Activated CD4-positive, alpha-beta T cell treated with anti-CD3 and anti-CD28 coated beads, Interleukin-2, amount 50 U/mL, for 48 hours (primary cell): ENCODE measurements around the gene CCIN.
"Not testable (repeated sequence)": the region's sequence is repeated elsewhere in the genome, so short reads cannot be mapped to it uniquely, and the experiment has no call there.

Source experiments
- DNase-seq, 2 experiments: peaks; one replicate each; pipeline ENCODE4 v3.0.0-alpha.2; 2020

CCIN gene

DNA sequence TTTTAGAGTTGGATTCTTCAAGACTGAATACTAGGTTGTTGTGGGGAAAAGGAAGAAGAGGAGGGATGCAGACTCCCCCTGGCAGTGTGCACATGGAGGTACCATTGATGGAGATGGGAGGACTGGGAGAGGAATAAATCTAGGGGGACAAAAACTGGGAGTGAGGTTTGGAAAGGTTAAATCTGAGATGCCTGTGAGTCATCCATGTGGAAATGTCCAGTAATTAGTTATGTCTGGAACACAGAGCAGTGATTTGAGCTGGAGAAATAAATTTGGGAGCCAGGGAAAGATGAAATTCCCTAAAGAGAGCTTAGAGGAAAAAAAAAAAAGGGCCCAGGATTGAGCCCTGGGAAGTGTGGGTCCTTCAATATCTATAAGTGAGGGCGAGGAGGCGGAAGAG lies 8.0 kb upstream of the CCIN start:
- no peak for DNase-seq

DNA sequence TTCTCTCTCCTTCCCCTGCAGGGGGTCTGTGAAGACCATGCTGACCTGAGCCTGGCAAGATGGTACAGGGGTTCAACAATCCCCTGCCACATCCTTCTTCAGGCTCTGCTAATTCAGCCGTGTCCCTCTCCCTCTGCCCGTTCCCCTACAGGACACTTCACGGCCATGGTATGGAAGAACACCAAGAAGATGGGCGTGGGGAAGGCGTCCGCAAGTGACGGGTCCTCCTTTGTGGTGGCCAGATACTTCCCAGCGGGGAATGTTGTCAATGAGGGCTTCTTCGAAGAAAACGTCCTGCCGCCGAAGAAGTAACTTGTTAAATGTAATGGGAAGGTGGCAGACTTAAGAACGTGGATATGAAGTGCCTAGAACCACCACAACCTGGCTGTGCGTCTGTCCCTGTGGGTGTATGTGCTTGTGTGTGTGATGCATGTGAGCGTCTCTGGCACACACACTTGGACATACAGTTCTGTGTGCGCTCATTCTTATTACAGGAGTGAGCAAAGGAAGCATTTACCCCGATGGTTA lies 6.9 kb upstream of the CCIN start:
- no peak for DNase-seq

DNA sequence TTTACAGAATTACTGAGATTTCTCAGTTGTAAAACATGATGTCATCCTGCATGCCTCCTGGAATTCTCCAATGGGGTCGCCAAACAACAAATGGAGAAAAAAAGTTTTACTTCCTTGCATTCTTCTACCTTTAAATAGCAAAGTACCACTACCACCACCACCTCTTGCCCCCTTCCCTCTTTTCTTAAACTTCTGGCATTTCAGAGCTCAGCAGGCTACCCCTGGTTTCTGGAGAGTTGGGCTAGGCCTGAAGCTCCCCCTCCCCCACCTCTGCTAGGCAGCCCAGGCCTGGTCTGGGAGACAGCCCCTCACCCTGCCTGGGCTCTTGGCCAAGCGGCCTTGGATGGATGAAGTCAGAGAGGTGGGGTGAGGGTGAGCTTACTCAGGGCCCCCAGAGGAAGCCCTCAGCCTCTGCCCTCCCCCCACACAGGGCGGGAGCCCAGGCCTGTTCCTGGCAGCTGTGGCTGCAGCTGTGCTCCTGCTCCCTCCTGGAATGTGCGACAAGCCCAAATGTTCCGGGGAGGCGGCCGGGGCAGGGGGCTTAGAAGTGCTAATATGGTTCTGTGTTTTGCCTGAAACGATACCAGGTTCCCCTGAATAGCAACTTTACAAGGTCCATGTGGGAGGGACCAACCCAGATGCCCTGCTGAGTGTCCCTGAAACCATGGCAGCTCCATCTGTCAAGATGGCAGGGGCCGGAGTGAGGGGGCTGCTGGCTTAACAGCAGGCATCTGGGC lies 6.0 kb upstream of the CCIN start:
- no peak for DNase-seq

DNA sequence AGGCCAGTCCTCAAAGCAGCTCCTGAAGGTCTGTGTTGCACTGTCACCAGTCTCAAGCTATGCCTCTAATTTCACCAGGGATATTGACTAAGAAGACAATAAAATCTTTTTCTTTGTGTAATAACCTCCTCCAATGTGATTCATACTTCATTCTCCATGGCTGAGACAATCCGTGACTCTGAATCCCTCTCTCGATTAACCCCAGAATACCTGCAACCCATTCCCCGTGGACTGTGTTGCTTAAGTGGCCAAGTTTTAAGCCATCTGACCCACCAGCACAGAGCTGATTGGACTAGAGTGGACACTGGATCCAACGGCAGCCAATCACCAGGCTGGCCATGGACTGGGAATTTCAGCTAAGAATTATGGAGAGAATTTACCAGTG lies 5.4 kb upstream of the CCIN start:
- no peak for DNase-seq

DNA sequence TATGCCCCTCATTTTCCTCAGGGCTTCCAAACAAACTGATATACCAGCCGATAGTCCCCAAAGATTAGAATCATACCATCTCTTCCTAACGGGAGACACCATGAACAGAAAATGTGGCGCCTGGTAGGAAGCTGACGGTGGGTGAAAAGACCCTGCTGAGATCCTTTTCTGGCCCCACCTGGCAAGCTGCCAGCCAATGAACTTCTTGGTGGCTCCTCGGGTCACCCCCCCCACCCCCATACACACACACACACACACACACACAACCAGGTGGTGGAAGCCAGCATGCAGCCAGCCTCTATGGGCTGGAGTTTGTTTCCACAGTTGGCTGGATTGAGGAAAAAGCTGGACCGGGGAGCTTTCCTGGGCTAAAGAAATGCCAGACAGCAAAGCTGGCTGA lies 4.8 kb upstream of the CCIN start:
- DNase-seq: no peak

DNA sequence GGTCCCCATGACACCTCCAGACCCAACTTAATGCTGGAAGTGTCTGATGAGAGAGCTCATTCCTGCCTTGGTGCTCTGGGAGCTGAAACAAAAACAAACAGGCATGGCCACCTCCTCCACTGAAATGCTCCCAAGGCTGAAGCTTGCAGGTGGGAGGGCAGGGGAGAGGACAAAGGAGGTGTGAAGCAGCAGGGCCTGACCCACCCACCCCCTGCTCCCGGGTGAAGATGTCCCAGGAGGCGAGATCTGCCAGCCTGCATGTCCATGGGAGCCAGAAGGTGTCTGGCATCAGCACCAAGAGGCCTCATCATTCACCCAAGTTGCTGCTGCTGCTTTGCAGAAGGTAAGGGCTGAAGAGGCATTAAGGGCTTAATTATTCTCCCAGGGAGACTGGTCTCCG lies 4.2 kb upstream of the CCIN start:
- DNase-seq: no peak

DNA sequence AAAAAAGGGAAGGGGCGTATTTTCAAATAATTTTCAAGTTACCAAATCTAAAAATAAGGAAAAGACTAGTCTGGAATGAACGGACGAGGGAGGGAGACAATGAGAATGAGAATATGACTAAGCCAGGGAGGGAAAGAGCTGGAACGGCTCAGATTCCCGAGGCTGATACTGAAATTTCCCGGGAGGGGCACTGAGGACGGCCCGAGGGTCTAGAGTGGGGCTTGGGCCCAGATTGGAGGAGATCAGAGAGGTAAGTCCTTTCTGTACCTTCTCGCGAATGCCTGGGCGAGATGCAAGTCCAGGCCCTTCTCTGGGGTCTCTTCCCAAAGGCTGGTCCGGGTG lies 3.4 kb upstream of the CCIN start:
- no peak for DNase-seq

DNA sequence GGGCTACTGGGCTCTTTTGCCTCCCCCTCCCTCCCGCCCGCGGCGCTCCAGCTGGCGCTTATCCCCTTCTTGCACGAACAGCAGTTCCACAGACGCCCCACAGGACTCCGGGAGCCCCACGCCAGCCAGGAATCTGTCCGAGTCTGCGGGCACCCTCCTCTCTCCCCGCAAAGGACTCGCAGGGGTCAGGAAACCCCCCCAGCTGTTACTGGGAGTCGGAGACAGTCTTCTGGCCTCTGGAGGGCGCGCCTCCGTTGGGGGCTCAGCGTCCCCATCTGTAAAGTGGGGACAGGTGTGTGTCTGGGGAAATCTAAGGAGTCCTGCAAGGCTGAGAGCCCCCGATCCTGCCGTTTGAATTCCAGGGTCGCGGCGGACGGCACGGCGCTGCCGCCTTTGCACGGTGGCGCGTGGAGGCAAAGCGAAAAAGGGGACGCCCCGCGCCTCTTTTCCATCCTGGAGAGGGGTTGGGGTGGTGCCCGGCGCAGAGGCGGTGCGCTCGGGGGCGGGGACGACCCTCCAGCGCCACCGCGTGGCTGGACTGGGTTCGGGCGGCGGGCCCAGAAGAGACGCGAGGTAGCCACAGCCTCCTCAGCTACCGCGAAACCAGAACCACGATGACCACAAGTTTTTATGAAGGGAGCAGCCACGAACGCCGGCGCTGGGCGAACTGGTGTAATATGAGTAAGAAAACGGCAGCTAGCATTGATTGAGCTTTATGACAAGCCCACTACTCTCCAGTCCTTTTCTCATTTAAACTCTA lies 2.8 kb upstream of the CCIN start:
- DNase-seq: peak; percentile 83 to 88

DNA sequence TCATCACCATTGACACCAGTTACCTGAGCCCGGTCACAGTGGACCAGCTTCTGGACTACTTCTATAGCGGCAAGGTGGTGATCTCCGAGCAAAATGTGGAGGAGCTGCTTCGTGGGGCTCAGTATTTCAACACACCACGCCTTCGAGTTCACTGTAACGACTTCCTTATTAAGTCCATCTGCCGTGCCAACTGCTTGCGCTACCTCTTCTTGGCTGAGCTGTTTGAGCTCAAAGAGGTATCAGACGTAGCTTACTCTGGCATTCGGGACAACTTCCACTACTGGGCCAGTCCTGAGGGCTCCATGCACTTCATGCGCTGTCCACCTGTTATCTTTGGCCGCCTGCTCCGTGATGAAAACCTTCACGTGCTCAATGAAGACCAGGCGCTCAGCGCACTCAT lies 520 bp downstream of the CCIN start:
- no peak for DNase-seq

DNA sequence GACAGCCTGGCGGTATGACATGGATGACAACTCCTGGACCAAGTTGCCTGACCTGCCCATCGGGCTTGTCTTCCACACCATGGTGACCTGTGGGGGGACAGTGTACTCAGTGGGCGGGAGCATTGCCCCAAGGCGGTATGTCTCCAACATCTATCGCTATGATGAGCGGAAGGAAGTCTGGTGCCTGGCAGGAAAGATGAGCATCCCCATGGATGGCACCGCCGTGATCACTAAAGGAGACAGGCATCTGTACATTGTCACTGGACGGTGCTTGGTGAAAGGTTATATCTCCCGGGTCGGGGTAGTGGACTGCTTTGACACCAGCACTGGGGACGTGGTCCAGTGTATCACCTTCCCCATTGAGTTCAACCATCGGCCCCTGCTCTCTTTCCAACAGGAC lies 1.3 kb downstream of the CCIN start:
- DNase-seq: no peak

DNA sequence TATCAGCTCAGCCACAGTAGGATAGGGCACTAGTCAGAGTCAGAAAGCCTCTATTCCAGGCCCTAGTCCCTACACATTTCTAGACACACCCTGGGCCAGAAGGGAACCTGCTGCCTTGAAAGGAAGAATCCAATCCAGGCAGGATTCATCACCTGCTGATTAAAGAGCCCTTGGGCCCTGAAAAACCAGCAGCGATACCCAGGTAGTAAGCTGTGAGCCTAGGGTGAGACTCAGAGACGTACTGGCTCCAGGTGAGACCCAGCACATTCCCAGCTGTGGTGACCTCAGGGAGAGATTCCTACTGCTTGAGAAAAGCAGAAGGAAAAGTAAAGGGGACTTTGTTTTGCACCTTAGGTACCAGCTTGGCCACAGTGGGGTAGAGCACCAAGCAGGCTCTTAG lies 4.7 kb downstream of the CCIN start:
- no peak for DNase-seq

DNA sequence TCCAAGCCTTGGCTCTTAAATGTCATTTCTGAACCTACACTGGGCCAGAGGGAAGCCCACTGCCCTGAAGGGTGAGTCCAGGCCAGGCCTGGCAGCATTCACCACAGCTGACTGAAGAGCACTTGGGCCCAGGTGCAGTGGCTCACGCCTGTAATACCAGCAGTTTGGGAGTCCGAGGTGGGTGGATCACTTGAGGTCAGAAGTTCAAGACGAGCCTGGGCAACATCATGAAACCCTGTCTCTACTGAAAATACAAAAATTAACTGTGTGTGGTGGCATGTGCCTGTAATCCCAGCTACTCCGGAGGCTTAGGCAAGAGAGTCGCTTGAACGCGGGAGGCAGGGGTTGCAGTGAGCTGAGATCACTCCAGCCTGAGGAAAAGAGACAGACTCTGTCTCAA lies 5.1 kb downstream of the CCIN start:
- no peak for DNase-seq

DNA sequence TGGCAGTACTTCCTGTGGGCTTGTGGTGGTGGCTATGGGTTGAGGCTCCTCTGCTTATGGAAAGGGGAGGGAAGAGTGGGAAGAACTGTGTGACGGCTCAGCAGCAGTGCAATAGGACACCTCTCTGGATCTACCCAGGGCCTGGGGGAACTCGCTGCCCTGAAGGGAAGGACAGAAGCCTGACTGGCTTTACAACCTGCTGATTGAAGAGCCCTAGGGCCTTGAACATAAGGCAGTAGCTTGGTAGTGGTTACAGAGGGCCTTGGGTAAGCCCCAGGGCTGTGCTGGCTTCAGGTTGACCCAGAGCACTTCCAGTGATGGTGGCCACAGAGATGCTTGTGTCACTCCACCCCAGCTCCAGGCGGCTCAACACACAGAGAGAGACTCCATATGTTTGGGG lies 5.5 kb downstream of the CCIN start:
- DNase-seq: no peak

DNA sequence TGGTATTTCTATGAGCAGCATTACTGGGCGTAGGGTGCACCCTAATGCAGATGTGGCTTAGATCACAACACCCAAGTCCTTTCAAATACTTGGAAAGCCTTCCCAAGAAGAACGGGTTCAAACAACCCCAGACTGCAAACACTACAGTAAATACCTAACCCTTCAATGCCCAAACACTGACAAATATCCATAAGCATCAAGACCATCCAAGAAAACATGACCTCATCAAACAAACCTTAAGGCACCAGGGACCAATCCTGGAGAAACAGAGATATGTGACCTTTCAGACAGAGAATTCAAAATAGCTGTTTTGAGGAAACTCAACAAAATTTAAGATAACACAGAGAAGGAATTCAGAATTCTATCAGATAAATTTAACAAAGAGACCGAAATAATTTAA lies 6.0 kb downstream of the CCIN start:
- DNase-seq: not testable (repeated sequence)

DNA sequence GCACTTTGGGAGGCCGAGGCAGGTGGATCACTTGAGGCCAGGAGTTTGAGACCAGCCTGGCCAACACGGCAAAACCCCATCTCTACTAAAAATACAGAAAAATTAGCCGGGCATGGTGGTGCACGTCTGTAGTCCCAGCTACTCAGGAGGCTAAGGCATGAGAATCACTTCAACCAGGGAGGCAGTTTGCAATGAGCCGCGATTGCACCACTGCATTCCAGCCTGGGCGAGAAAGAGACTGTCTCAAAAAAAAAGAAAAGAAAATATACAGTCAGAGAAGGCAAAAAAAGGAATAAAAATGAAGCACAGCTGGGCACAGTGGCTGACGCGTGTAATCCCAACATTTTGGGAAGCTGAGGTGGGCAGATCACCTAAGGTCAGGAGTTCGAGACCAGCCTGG lies 7.3 kb downstream of the CCIN start:
- not testable (repeated sequence) for DNase-seq

DNA sequence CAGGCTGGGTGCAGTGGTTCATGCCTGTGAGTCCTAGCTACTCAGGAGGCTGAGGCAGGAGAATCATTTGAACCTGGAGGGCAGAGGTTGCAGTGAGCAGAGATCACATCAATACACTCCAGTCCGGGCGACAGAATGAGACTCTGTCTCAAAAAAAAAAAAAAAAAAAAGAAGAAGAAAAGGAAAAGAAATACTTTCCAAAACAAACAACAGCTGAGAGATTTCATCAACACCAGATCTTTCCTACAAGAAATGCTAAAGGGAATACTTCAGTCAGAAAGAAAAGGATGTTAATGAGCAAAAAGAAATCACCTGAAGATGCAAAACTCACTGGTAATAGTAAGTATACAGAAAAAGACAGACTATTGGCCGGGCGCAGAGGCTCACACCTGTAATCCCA lies 8.4 kb downstream of the CCIN start:
- DNase-seq: no peak

DNA sequence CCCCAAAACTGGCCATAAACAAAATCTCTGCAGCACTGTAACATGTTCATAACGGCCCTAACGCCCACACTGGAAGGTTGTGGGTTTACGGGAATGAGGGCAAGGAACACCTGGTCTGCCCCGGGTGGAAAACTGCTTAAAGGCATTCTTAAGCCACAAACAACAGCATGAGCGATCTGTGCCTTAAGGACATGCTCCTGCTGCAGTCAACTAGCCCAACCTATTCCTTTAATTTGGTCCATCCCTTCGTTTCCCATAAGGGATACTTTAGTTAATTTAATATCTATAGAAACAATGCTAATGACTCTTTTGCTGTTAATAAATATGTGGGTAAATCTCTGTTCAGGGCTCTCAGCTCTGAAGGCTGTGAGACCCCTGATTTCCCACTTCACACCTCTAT lies 11.1 kb downstream of the CCIN start:
- DNase-seq: not testable (repeated sequence)

DNA sequence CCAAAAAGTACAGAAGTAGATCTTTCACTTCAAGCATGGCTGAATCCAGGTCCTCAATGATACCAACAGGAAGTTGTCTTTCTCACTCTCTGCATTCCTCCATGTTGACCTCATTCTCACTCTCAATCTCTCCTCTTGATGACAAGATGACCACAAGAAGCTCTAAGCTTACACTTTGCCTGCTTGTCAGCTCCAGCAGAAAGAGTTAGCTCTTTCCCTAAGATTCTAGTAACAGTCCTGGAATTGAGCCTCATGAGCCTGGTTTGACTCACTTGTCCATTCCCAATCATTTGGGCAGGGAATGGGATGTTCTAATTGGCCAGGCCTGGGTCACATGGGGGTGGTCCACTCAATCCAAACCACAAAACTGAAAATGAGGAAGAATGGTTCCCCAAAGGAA lies 18.2 kb downstream of the CCIN start:
- DNase-seq: no peak

DNA sequence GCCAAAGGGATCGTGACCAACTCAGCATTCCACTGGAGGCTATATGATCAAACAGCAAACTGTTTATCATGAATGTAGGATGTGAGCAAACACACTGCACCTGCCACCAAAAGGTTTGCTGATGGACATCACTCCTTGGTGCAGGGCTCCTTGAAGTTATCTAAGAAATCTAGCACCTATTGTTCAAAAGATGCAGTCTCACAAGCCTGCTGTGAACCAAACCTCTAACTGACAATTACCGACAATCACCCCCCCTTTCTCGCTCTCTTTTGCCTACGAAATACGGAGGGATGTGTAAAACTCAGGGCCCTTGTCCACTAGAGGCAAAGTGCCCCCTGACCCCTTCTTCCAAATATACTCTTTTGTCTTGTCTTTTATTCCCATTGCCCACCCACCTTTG lies 19.0 kb downstream of the CCIN start:
- DNase-seq: no peak

DNA sequence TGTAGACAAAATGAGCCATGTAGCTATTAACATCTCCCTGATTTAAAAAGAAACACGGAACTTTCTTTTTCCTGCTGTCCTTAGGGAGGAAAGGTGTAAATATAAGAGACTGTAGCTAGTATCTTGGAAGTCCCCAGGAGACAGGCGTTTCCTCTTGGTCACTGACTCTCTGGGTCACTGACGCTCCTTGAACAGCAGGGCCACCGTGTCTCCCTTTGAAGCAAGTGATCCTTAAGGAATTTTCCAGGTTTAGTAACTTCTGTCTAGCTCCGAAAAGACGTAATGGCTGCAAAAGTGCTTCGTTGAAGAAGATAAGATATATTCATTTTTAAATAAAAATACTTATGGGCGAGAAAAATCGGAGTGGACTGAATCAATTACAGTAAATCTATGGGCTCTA lies 20.8 kb downstream of the CCIN start:
- no peak for DNase-seq

DNA sequence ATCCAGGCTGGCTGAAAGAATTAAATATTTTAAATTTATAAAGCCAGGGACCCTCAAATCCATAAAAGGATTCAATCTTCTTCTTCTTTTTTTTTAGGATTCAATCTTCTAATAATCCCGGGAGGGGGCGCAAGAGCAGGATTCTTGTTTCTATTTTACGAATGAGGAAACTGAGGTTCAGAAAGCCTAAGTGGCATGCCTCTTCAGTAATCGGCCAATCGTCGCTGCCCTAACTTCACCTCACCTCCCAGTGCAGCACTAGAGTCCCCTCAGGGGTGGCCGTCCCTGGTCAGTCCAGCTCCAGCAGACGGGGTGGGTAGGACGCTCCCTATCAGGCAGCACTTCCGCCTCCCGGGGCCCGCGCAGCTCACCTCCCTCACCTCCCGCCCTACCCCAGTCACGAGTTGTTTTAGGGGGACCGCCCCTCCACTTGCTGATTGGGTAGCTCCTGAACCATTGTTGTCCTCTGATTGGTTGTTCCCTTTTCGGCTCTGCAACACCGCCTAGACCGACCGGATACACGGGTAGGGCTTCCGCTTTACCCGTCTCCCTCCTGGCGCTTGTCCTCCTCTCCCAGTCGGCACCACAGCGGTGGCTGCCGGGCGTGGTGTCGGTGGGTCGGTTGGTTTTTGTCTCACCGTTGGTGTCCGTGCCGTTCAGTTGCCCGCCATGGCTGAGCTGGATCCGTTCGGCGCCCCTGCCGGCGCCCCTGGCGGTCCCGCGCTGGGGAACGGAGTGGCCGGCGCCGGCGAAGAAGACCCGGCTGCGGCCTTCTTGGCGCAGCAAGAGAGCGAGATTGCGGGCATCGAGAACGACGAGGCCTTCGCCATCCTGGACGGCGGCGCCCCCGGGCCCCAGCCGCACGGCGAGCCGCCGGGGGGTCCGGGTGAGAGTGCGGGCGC lies 21.5 kb downstream of the CCIN start, which contains the start of gene CLTA:
TSS of gene CLTA (plus strand) at position 534 of the 902 bp plus-strand sequence. CDS start at position 670, 136 bp downstream.
- peak; percentile 92 to 95 for DNase-seq

DNA sequence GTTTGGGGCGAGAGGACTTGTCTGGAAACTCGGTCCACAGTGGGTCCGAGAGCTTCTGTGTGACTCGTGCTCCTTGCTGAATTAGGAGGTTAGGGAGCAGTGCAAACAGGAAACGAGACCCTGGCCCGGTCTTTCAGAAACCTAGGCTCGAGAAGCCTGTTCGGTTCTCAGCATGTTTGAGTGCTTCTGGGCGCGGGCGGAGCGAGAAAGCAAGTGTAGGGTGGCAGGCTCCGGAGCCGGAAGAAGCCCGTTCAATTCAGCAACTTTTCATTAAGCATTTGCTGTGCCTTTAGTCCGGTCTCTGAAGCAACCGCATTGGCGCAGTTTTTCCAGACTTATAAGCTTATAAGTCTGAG lies 22.1 kb downstream of the CCIN start:
- peak; percentile 45 to 53 for DNase-seq

DNA sequence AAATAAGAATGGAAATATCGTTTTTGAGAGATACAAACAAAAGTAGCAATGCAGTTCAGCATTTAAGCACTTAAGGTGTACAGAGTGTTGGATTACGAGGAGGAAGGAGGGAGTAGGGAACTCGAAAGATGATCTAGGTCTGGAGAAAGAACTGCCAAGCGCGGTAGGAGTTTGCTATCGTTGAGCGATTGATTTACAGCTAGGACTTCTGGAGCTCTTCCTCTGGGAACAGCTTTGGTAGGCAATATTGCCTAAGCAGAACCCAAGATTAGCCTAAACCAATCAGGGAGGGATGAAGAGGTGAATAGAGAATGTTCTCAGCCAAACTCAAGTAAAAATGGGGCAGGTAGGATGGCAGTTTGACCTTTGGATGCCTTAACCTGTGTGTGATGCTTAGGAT lies 22.5 kb downstream of the CCIN start:
- DNase-seq: no peak

DNA sequence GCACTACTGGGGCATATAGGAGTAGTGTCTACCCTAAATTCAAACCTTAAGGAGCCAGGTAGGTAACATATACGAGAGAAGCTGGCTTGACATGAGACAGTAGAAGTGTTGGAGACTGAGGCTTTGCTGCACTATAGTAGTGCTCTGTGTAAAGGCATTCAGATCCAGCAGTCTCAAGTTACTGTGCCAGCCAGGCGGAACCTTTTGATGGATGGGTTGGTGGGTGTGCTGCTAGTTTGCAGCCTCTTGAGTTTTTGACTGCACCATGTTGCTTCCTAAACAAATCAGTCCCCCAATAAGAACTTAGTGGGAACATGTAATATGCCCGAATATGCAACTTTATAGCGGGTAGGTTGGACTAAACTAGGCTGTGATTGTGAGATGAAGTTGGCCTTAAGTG lies 23.0 kb downstream of the CCIN start:
- no peak for DNase-seq
